ENCODE data around the gene ERMAP.
"Not testable (repeated sequence)": the region's sequence is repeated elsewhere in the genome, so short reads cannot be mapped to it uniquely, and the experiment has no call there.

ERMAP gene

DNA sequence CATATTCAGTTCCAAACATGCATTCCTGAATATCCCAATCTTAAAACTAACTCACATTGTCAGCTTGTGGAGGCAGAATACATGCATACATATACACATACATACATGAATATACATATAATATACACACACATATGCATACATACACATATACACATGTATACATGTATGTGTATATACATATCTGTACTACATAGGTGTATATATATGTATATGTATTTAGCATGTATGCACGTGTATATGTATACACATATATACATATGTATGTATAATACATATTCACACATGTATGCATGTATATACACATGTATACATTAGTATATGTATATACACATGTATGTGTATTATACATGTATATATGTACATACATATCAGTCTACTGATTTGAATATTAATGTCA, 28.3 kb downstream of the ERMAP start:
- no peak for DNase-seq (ENCODE audit: low spot score)

DNA sequence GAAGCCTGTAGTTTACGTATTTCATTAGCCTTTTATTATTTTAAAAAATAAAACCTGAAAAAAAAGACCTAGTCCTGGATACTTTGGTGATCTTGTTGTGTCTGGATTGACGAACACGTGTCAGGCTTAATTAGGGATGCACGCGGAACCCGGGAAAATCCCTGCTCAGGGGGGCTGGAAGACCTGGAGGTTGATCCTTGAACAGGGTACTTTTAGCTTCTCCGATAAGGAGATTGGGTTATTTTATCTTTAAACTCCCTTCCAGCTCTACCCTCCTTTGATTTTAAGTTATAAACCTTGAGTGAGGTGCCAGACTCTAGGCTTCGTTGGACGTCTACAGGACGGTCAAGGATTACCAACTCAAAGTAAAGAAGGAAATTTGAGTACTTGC, 28.9 kb downstream of the ERMAP start:
- no peak for DNase-seq (ENCODE audit: low spot score)

DNA sequence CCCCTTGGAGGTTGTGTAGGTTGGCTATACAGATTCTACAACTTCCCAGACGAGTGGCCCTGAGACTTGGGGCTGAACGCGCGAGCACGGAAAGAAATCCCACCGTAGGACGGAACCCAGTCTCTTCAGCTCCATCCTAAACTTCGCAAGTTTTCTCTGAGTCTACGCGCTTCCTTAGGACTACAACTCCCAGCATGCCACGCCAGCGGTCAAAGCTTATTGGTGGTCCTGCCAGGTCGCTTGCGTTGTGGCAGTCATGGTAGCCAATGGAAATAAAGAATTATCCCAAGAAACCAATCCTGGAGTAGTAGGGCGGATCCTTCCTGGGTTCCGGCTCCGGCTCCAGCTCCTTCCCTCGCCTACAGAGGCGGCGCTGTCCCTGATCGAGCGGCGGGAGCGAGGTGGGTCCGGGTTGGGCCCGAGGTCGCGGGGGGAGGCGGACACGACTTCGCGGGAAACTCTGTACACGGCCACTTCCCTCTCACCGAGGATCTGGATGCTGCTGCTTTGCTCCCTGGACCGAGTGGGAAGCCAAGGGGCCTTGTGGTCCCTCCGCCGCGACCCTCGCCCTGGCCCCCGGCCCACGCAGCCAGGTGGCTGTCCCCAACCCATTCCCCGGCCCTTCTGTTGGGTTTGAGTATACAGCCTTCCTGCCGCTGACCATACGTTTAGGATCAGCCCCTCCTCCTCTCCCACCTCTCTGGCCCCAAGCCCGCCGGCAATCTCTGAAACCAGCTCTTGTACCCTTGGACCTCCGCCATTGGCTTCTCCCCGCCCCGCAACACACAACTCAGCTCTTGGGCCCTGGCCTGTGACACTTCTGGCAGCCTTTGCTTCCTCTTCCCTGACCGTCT, 29.6 kb downstream of the ERMAP start, which contains the start of gene ZNF691:
Gene ZNF691, plus strand, starts transcription at position 357 of the 854 bp plus-strand sequence. CDS start 3,046 bp downstream, outside the sequence.
- peak; percentile 94 for DNase-seq (ENCODE audit: low spot score)

DNA sequence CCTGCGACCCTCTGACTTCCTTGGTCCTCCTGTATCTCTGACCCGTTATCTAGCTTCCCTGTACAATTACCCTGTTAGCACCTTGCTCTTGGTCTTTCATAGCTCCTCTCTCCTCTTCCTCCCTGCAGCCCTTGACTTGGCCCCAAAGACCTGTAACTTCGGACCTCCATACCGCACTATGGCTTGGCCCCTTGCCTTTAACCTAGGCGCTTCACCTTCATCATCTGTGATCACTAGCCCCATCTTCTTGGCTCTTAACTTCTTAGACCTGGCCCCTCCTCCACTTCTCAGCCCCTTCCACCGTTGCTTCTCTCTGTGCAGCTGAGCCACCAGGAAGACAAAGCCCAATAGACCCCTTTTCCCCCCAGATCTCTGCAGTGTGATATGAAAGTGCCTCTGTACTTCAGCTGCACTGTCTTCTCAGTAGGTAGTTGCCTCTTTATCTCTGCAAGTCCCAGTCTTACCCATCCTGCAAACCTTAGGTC, 30.2 kb downstream of the ERMAP start:
- DNase-seq (ENCODE audit: low spot score): no peak

DNA sequence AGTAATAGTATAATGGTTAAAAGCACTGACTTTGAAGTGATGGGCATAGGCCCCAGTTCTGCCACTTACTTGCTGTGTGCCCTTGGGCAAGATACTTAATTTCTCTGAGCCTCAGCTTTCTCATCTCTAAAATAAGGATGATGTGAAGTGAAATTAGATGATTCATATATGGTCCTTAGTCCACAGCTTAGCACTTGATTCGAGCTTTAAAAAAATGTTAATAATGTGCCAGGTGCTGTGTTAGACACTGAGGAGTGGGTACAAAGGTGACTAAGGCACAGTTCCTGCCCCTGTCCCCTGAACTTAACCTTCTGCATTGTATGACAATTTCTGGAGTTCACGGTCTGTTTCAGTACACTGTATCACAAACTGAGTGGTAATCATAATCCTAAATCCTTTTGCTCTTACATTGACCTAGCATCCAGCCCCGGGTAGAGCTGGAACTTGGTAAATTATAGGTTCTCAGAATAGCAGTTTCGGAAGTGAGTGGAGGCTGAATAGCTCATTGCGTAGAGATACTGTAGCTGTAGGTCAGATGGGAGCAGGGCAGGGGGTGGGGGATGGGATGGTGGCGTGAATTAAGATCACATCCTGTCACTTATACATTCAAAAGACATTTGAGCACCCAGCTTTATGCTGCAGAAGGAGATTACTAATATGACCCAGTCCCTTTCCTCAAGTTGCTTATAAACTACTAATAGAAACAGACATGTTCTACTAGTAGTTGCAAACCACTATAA, 31.0 kb downstream of the ERMAP start:
- DNase-seq (ENCODE audit: low spot score): no peak

DNA sequence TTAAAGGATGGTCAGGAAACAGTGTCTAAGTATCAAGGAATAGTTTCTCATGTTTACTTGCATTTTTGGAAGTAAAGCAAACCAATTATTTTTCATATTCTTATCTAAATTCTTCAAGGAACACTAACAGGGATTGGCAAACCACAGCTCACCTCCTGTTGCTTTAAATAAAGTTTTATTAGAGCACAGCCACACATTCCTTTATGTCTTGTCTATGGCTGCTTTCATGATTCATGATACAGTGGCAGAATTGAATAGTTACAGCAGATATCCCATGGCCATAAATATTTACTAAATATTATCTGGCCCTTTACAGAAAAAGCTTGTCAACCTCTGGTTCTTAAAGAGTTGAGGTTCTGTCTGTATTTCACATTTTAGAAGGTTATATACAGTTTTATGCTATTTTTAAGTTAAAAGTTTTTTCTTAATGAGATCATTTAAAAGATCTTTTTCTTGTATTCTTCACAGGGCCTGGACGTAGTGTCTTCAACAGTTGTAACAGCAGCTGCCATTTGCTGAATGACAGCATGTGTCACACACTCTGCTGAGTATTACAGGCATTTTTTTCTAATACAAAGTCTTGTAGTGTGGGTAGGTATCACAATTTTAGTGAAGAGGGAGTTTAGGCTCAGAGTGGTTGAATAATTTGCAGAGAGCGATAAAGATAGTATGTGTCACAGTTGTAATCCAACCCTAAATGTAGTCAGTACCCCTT, 32.1 kb downstream of the ERMAP start:
- no peak for DNase-seq (ENCODE audit: low spot score)

DNA sequence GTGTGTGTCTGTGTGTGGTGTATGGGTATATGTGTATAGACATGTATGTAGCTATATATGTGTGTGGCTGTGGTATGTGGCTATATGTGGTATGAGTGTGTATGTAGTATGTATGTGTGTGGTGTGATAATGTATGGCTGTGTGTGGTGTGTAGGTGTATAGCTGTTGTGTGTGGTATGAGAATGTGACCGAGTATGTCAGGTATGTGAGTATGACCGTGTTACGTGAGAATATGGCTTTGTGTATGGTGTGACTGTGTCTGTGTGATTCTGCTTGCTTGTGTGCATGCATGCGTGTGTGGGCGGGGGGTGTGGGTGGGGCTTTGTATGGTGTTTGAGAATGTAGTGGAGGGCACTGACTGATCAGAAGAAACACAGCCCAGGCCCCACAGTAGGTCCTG, 33.0 kb downstream of the ERMAP start:
- DNase-seq (ENCODE audit: low spot score): no peak

DNA sequence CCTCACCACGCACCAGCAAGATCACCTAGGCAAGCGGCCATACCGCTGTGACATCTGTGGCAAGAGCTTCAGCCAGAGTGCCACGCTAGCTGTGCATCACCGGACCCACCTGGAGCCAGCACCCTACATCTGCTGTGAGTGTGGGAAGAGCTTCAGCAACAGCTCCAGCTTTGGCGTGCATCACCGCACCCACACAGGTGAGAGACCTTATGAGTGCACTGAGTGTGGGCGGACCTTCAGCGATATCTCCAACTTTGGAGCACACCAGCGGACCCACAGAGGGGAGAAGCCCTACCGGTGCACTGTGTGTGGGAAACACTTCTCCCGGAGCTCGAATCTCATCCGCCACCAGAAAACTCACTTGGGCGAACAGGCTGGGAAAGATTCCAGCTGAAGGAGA, 34.5 kb downstream of the ERMAP start:
- no peak for DNase-seq (ENCODE audit: low spot score)

DNA sequence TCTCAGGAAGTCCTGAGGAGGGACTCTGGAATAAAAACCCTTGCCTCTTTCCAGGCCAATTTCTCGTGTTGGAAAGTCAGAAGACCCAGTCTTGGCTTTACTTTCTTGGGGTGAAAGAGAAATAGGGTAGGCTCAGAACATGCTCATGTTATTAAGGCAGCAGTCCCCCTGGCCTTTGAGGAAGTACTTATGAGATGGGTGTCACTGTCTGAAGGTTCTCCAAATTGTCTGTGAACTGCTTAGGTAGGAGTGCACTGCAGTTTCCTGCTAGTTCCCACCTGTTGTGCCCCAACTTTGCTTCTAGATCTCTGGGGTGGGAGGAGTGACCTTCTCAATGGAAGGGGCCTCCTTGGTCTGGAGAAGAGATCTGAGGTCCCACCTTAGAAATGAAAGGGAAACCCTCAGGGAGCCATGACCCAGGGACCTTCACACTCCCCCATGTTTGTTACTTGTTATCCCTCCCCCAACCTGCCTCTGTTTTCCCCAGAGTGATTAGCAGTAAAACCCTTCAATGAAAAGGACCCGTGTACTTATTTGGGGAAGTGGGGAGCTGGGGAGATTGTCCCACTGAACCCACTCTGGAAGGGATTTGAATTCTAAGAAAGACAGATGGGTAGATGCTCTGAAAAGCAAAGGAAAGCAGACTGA, 35.2 kb downstream of the ERMAP start:
- no peak for DNase-seq (ENCODE audit: low spot score)

DNA sequence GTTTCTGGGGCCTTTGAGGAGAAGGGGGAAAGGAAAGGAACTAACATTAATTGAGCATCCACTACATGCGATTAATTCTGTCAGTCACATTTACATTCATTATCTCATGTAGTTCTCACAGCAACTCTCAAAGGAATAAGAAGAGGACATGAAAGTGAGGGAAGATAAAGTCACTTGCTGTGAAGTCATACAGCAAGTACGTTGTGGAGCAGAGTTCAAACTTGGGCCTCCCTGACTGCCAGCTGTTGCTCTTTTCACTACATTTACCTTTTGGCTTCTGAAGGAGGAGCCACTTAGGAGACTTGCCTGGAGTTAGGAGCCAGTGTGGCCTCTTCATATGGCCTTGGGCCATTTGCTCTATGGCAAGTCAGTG, 35.7 kb downstream of the ERMAP start:
- DNase-seq (ENCODE audit: low spot score): no peak

DNA sequence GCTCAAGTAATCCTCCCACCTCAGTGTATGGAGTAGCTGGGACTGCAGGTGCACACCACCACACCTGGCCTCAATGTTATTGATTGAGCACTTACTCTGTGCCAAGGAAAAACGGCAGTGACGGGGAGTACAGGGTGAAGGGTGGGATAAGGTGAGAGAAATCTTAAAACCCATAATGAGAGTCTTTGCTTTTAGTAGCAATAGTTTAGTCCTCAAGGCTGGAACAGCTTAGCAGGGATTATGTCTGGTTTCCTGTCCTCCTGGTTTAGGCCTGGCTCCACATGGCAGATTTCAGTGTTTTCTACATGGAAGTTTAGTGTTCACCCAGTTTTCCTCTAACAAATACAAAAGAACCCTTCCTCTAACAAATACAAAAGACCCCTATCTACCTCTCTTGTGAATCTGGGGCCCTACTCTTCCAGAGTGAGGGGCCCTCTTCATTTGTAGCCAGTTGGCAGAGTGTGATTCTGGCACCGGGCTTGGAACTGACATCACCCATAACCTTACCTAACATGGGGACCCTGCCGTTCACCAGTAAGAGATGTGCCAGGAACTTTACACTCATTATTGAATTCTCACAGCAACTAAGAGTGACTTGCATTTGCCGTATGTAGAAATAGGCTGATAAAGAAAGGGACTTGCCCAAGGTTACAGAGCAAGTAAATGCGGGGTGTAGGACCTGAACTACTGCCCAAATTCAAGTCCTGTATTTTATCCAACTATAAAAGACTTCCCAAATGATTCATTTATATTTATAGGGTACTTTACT, 36.4 kb downstream of the ERMAP start:
- no peak for DNase-seq (ENCODE audit: low spot score)

DNA sequence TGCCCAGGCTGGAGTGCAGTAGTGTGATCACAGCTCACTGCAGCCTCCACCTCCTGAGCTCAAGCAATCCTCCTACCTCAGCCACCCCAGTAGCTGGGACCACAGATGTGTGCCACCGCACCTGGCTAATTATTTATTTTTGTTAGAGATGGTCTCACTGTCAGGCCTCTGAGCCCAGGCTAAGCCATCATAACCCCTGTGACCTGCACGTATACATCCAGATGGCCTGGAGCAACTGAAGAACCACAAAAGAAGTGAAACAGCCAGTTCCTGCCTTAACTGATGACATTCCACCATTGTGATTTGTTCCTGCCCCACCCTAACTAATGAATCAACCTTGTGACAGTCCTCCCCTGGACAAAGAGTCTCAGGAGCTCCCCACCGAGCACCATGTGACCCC, 39.6 kb downstream of the ERMAP start:
- not testable (repeated sequence) for DNase-seq (ENCODE audit: low spot score)

DNA sequence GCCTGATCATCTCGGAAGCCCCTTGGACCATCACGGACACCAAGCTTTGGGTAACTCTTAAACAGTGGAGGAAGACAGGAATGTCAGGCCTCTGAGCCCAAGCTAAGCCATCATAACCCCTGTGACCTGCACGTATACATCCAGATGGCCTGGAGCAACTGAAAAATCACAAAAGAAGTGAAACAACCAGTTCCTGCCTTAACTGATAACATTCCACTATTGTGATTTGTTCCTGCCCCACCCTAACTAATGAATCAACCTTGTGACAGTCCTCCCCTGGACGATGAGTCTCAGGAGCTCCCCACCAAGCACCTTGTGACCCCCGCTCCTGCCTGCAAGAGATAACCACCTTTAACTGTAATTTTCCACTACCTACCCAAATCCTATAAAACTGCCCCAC, 42.4 kb downstream of the ERMAP start:
- not testable (repeated sequence) for DNase-seq (ENCODE audit: low spot score)

DNA sequence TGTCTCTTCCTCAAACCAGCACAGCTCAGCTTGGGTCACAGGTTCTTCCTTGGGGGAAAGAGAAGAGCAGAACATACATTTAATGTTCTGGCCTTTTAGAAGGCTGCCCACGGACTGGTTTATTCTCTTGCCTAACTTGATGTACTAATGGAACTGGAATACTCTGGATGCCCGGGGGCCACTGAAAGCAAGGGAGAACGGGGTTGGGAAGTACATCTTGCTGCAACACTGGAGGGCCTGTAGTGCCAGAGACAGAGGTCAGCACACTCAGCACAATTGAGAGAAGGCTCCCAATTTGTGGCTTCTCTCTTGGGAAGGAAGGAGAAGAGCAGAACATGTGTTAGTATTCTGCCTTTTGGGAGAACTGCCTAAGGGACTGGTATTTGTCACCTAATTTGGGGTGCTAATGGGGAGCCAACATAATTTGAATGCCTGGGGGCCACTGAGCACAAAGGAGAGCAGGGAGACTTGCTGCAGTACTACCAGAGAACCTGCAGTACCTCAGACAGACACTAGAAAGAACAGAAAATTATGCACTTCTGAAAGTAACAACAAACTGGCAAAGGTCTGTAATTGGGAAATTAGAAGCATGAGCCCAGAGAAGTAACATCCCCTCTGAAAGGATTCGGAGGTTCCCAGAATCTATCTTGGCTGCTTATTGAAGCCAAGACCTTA, 43.6 kb downstream of the ERMAP start:
- no peak for DNase-seq (ENCODE audit: low spot score)

DNA sequence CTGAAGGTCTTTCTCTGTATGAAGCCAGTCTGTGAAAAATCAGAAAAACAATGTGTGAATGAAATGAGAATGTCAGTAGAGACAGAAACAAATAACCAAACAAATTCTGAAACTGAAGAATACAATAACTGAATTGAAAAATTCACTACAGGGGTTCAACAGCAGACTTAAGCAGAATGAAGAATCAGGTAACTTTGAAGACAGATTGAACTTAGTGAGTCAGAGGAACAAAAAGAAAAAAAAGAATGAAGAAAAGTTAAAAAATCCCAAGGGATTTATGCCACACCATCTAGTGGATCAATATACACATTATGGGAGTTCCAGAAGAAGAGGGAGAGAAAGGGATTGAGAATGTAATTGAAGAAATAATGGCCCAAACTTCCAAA, 44.1 kb downstream of the ERMAP start:
- no peak for DNase-seq (ENCODE audit: low spot score)

DNA sequence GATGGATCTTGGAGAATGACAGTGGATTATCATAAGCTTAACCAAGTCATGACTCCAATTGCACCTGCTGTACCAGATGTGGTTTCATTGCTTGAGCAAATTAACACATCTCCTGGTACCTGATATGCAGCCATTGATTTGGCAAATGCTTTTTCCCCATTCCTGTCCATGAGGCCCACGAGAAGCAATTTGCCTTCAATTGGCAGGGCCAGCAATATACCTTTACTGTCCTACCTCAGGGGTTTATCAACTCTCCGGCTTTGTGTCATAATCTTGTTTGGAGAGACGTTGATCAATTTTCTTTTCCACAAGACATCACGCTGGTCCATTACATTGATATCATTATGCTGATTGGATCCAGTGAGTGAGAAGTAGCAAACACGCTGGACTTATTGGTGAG, 49.6 kb downstream of the ERMAP start:
- no peak for DNase-seq (ENCODE audit: low spot score)

DNA sequence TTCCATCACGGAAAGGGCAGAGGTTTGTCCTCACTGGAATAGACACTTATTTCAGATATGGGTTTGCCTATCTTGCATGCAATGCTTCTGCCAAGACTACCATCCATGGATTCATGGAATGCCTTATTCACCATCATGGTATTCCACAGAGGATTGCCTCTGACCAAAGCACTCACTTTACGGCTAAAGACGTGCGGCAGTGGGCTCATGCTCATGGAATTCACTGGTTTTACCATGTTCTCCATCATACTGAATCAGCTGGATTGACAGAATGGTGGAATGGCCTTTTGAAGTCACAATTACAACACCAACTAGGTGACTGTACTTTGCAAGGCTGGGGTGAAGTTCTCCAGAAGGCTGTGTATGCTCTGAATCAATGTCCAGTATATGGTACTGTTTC, 51.5 kb downstream of the ERMAP start:
- not testable (repeated sequence) for DNase-seq (ENCODE audit: low spot score)

DNA sequence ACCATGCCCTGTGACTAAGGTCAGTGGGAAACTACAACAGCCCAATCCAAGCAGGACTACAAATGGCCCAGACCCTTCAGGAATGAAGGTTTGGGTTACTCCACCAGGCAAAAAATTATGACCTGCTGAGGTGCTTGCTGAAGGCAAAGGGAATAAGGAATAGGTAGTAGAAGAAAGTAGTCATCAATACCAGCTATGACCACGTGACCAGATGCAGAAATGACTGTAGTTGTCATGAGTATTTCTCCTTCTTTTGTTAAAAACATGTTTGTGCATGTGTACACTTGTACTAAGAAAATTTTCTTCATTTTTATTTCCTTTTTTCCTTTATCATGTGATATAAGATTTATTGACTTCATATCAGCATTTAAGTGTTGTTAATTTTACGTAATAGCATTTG, 52.3 kb downstream of the ERMAP start:
- DNase-seq (ENCODE audit: low spot score): not testable (repeated sequence)

DNA sequence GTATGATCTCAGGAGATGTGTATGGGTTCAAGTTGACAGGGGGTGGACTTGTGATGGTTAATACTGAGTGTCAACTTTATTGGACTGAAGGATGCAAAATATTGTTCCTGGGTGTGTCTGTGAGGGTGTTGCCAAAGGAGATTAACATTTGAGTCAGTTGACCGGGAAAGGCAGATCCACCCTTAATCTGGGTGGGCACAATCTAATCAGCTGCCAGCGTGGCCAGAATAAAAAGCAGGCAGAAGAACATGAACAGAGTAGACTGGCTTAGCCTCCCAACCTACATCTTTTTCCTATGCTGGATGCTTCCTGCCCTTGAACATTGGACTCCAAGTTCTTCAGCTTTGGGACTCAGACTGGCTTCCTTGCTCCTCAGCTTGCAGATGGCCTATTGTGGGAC, 52.8 kb downstream of the ERMAP start:
- DNase-seq (ENCODE audit: low spot score): not testable (repeated sequence)

DNA sequence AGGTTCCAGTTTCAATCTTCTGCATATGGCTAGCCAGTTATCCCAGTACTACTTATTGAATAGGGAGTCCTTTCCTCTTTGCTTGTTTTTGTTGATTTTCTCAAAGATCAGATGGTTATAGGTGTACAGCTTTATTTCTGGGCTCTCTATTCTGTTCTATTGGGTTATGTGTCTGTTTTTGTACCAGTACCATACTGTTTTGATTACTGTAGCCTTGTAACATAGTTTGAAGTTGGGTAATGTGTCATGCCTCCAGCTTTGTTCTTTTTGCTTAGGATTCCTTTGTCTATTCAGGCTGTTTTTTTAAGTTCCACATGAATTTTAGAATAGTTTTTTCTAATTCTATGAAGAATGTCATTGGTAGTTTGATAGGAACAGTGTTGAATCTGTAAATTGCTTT, 56.2 kb downstream of the ERMAP start:
- not testable (repeated sequence) for DNase-seq (ENCODE audit: low spot score)

DNA sequence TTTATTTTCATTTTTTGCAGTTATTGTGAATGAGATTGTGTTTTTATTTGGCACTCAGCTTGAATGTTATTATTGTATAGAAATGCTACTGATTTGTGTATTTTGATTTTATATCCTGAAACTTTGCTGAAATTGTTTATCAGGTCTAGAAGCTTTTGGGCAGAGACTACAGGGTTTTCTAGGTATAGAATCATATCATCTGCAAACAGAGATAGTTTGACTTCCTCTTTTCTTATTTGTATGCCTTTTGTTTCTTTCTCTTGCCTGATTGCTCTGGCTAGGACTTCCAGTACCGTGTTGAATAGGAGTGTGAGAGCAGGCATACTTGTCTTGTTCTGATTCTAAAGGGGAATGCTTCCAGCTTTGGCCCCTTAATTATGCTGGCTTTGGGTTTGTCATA, 56.7 kb downstream of the ERMAP start:
- DNase-seq (ENCODE audit: low spot score): no peak
